K562 (cell line): ENCODE results near the gene TENM3. TPM values are rescaled to one million over a fixed set of nuclear protein-coding genes. Genes with fewer than 3 reads are reported as not detected.

Source experiments
- ATAC-seq: fragments of 200-7000 bp; cut with Tn5 transposase; 3 replicates; pipeline ENCODE4 v1.9.1; 2020; ENCODE audit warnings: moderate library complexity
- BruUV-seq: library from RNA; stranded (reverse); fragments of 400-500 nt; replicated peaks from 2 replicates; lab custom pipeline; 2021; lab: Mats Ljungman, UMichigan
- CTCF ChIA-PET: fragments of 300-600 bp; formaldehyde crosslinking; extraction: SDS; loops from one replicate; lab custom pipeline; 2021; ENCODE audit warnings: low intra/inter-chr PET ratio; lab: Yijun Ruan, JAX
- POLR2A ChIA-PET: fragments of 300-600, 350-650 bp; sonication (Branson Sonifier 250); formaldehyde crosslinking; extraction: SDS; loops from one replicate; lab custom pipeline; 2021; ENCODE audit warnings: antibody characterized with exemption, inconsistent platforms; lab: Yijun Ruan, JAX
- DNase-seq, 4 experiments: peaks; one replicate each; pipeline versions ENCODE4 v3.0.0 to v3.0.0-alpha.2; 2011 to 2018; ENCODE audit warnings: low spot score in 3 of 4, mixed read lengths in 3 of 4; ENCODE audit errors: extremely low read depth in 1 of 4
- FAIRE-seq: peaks from 2 replicates; lab custom pipeline; 2011; peaks lifted over from hg19 to GRCh38; lab: Jason Lieb, UNC
- H2AFZ ChIP-seq: 2 replicates; pipeline ENCODE4 v1.6.0; 2011; ENCODE audit warnings: low read depth, low read length, control low read depth, inconsistent platforms
- H3K27ac ChIP-seq: fragments of 200-600 bp; 3 replicates; pipeline ENCODE4 v1.8.0; 2011; ENCODE audit warnings: low read depth, mild to moderate bottlenecking, control low read depth, inconsistent platforms, low read length, moderate library complexity, mixed read lengths; ENCODE audit errors: extremely low read depth
- H3K27me3 ChIP-seq, 2 experiments: fragments of 300-600 bp in 1 of 2; 2 replicates in 1 of 2; 3 replicates in 1 of 2; pipeline versions ENCODE4 v1.6.0 to v1.8.0; 2011; ENCODE audit warnings: inconsistent platforms in 2 of 2, low read length in 2 of 2, mild to moderate bottlenecking in 1 of 2, mixed read lengths in 1 of 2, moderate library complexity in 1 of 2; ENCODE audit not compliant: control insufficient read depth in 2 of 2, insufficient read depth in 2 of 2
- H3K36me3 ChIP-seq: fragments of 300-600 bp; 3 replicates; pipeline ENCODE4 v1.8.0; 2011; ENCODE audit warnings: mild to moderate bottlenecking, low read length, inconsistent platforms; ENCODE audit not compliant: control insufficient read depth, insufficient read depth
- H3K4me1 ChIP-seq, 2 experiments: fragments of 200-600 bp in 1 of 2; replicated peaks in 1 of 2; 2 replicates in 1 of 2; 3 replicates in 1 of 2; pipeline versions ENCODE4 v1.5.1 to v1.8.0; 2011; ENCODE audit warnings: inconsistent platforms in 2 of 2, low read length in 2 of 2, mild to moderate bottlenecking in 1 of 2, mixed read lengths in 1 of 2, moderate library complexity in 1 of 2; ENCODE audit not compliant: control insufficient read depth in 2 of 2, insufficient read depth in 2 of 2
- H3K4me2 ChIP-seq: 2 replicates; pipeline ENCODE4 v1.6.1; 2011; ENCODE audit warnings: low read length, control low read depth, inconsistent platforms, mixed read lengths; ENCODE audit not compliant: insufficient read depth
- H3K4me3 ChIP-seq: fragments of 200-600 bp; sonication (generic), shearing (Covaris generic); 2 replicates; pipeline ENCODE4 v1.5.1; 2016; ENCODE audit warnings: control low read depth, inconsistent platforms
- H3K79me2 ChIP-seq: fragments of 200-600 bp; 3 replicates; pipeline ENCODE4 v1.8.0; 2011; ENCODE audit warnings: low read length, inconsistent platforms; ENCODE audit not compliant: control insufficient read depth, insufficient read depth
- H3K9ac ChIP-seq, 2 experiments: 2 replicates each; pipeline versions ENCODE4 v1.6.0 to v1.6.1; 2011; ENCODE audit warnings: low read depth in 2 of 2, low read length in 2 of 2, control low read depth in 1 of 2, inconsistent platforms in 1 of 2, mild to moderate bottlenecking in 1 of 2, mixed read lengths in 1 of 2; ENCODE audit not compliant: insufficient read depth in 1 of 2
- H3K9me1 ChIP-seq: one replicate; pipeline ENCODE4 v1.6.0; 2011; ENCODE audit warnings: inconsistent platforms, mild to moderate bottlenecking, low read length, moderate library complexity; ENCODE audit not compliant: control insufficient read depth, insufficient read depth
- H3K9me3 ChIP-seq: replicated peaks from 2 replicates; pipeline ENCODE4 v1.5.1; 2011; ENCODE audit warnings: low read depth, low read length, inconsistent platforms; ENCODE audit not compliant: control insufficient read depth, insufficient read depth
- H4K20me1 ChIP-seq: replicated peaks from 2 replicates; pipeline ENCODE4 v1.6.1; 2011; ENCODE audit warnings: low read length, inconsistent platforms, mixed read lengths; ENCODE audit not compliant: control insufficient read depth, insufficient read depth
- ERF ChIP-seq: fragments of 450-650 bp; formaldehyde crosslinking; IDR thresholded peaks from 2 replicates; pipeline ENCODE4 v1.4.0; 2020; ENCODE audit warnings: mild to moderate bottlenecking, mixed read lengths
- HMGN3 ChIP-seq: IDR thresholded peaks from 2 replicates; pipeline ENCODE4 v1.6.1; 2011; ENCODE audit warnings: borderline replicate concordance, low read depth, mild to moderate bottlenecking, mixed read lengths, low read length; ENCODE audit not compliant: insufficient read length; ENCODE audit errors: extremely low read depth
- KDM4B ChIP-seq, 2 experiments: fragments of 450-650 bp in 1 of 2; sonication (generic) in 1 of 2; IDR thresholded peaks; 2 replicates each; pipeline ENCODE4 v1.6.1; 2016 to 2017; ENCODE audit warnings: borderline replicate concordance in 2 of 2, antibody characterized with exemption in 1 of 2, low read depth in 1 of 2, mild to moderate bottlenecking in 1 of 2
- KLF6 ChIP-seq: fragments of 250-450 bp; sonication (Bioruptor Pico); IDR thresholded peaks from 2 replicates; pipeline ENCODE4 v1.4.0; 2020; ENCODE audit warnings: mild to moderate bottlenecking, moderate library complexity, borderline replicate concordance
- MCM7 ChIP-seq, 2 experiments: fragments of 450-650 bp; IDR thresholded peaks; 2 replicates each; pipeline ENCODE4 v1.6.1; 2016 to 2018
- MYNN ChIP-seq, 2 experiments: sonication (generic); formaldehyde crosslinking in 1 of 2; IDR thresholded peaks; 2 replicates each; pipeline versions ENCODE4 v1.5.0 to v1.6.1; 2016 to 2020; ENCODE audit warnings: antibody characterized with exemption in 1 of 2, missing genetic modification reagents in 1 of 2
- NCOA2 ChIP-seq, 2 experiments: fragments of 450-650 bp; IDR thresholded peaks; 2 replicates each; pipeline ENCODE4 v1.6.1; 2018; ENCODE audit warnings: mild to moderate bottlenecking in 2 of 2, moderate library complexity in 1 of 2; ENCODE audit not compliant: partially characterized antibody in 2 of 2
- NCOR1 ChIP-seq: fragments of 450-650 bp; IDR thresholded peaks from 2 replicates; pipeline ENCODE4 v1.6.1; 2016; ENCODE audit warnings: mild to moderate bottlenecking, moderate library complexity
- NR3C1 ChIP-seq: sonication (generic); formaldehyde crosslinking; IDR thresholded peaks from 2 replicates; pipeline ENCODE4 v1.8.1; 2022; ENCODE audit warnings: missing genetic modification reagents
- SIX5 ChIP-seq, 2 experiments: IDR thresholded peaks; 2 replicates each; pipeline ENCODE4 v1.6.1; 2011; ENCODE audit warnings: low read length in 2 of 2, borderline replicate concordance in 1 of 2, low read depth in 1 of 2, mild to moderate bottlenecking in 1 of 2, moderate library complexity in 1 of 2; ENCODE audit not compliant: insufficient read depth in 1 of 2
- SREBF2 ChIP-seq: sonication (generic); formaldehyde crosslinking; IDR thresholded peaks from 2 replicates; pipeline ENCODE4 v1.4.0; 2020; ENCODE audit warnings: mild to moderate bottlenecking, missing genetic modification reagents
- ZNF24 ChIP-seq: fragments of 450-650 bp; IDR thresholded peaks from 2 replicates; pipeline ENCODE4 v1.6.1; 2016
- ZNF408 ChIP-seq: fragments of 250-450 bp; sonication (Bioruptor Pico); IDR thresholded peaks from 2 replicates; pipeline ENCODE4 v1.4.0; 2020; ENCODE audit warnings: low read depth, mild to moderate bottlenecking, moderate library complexity
- ZZZ3 ChIP-seq: fragments of 450-650 bp; IDR thresholded peaks from 2 replicates; pipeline ENCODE4 v1.6.1; 2016; ENCODE audit warnings: antibody characterized with exemption, mild to moderate bottlenecking, moderate library complexity
- WGBS: fragments of 100-300 bp; shearing (Covaris generic); methylation state at CpG from one replicate; pipeline ENCODE4 v1.1.6; 2016; ENCODE audit warnings: low coverage, mixed read lengths; ENCODE audit not compliant: insufficient coverage; ENCODE audit errors: missing lambda C conversion rate; 5-methylcytosine and 5-hydroxymethylcytosine counted together
- in situ Hi-C: fragments of 300-500 bp; cut with MboI; formaldehyde crosslinking; loops from 4 replicates; pipeline ENCODE4 v1.15.0; 2018; ENCODE audit warnings: inconsistent platforms, mixed read lengths
- intact Hi-C: fragments of 100-400 bp; cut with micrococcal nuclease; formaldehyde crosslinking; loops from 2 replicates; pipeline ENCODE4 v1.14.2; 2022
- polyA plus RNA-seq, 8 experiments: library from polyadenylated mRNA; depleted of rRNA in 4 of 8; stranded (reverse) in 5 of 8; unstranded in 3 of 8; fragments of >200 nt; fragmentation: Nextera tagmentation in 2 of 8; fragmentation: Illumina TruSeq in 1 of 8; extraction: Ambion mirVana in 2 of 8; extraction: Trizol in 1 of 8; gene quantifications; 2 replicates each; pipeline versions ENCODE4 v1.2.1 to v1.2.3, GENCODE V29; 2011 to 2014; ENCODE audit warnings: inconsistent platforms in 1 of 8, missing spikeins in 1 of 8
- total RNA-seq, 7 experiments: library from RNA; depleted of rRNA in 6 of 7; stranded (reverse); fragments of >200 nt in 6 of 7; fragmentation: Illumina TruSeq in 2 of 7; extraction: Trizol in 2 of 7; gene quantifications; 2 replicates each; pipeline versions ENCODE4 v1.2.1 to v1.2.3, GENCODE V29; 2011 to 2021; ENCODE audit warnings: low replicate concordance in 1 of 7
- TF ChIP-seq, protein P1 (sequence below): sonication (generic); formaldehyde crosslinking; IDR thresholded peaks from 2 replicates; pipeline ENCODE4 v1.8.0; 2022; ENCODE audit warnings: mild to moderate bottlenecking, missing genetic modification reagents

Gene TENM3
- total and polyA plus RNA-seq, 9 of the 15 experiments (the other 6 are each of a cell fraction or from before 2014, with no cell fraction given) = 0.01 to 0.02 TPM; not detected in 7

DNA sequence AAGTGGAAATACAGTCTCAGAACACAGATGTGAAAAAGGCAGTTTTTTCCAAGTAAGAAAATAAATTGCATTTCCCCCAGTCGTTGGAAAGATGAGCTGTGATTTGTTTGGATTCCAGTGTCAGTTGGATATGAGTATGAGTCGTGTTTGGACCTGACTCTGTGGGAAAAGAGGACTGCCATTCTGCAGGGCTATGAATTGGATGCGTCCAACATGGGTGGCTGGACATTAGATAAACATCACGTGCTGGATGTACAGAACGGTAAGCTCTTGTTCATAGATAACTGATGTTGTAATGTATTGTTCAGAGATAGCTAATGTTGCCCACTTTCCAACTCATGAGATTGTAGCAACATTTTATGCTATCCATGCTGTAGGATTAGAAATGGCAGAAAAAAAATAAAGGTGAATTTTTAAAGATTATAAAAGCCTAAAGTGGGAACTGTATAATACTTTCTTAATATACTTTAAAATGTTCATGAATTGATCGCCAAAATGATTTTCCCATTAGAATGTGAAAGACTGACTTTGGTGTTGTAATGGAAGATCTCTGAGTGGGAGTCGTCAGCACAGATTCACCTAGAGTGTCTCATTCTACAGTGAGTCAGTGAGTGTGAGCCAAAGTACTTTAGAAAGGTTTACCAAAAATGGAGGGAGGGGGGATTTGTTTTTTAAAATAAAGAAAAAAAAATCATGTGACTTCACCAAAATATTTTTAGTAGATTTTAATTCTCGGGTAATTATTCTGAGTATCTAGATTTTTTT is 495.3 kb downstream of the TENM3 start:
- Histone ChIP-seq H3K27ac (no peak overlapping the region), H3K9me1 (no peaks in the 10 kb centered on the region), H3K9ac (no peak overlapping the region), H3K36me3 (no peaks in the 10 kb centered on the region), H4K20me1 (no peaks in the 10 kb centered on the region), H3K4me2 (no peak overlapping the region), H2AFZ (no peak overlapping the region), H3K9me3 (no peaks in the 10 kb centered on the region), H3K4me3 (no peak overlapping the region), H3K79me2 (no peaks in the 10 kb centered on the region), H3K4me1 (no peaks in the 10 kb centered on the region), H3K27me3 (no peaks in the 10 kb centered on the region)
- ATAC-seq (no peak), FAIRE-seq (no peak), DNase-seq (no peak)
- TF ChIP-seq KLF6 (CRISPR knock-in tag) = no peak
- TF ChIP-seq ZNF24 = no peak
- TF ChIP-seq ZZZ3 = no peak
- TF ChIP-seq MCM7 (IDR thresholded peaks at IDR 0.05) = no peak
- TF ChIP-seq NCOR1 = no peak
- no peak for TF ChIP-seq SIX5 (IDR thresholded peaks at IDR 0.05; ENCODE audit: borderline replicate concordance in 1 of 2, insufficient read depth in 1 of 2, low read depth in 1 of 2, low read length in 2 of 2)
- no peak for TF ChIP-seq ZNF408 (CRISPR knock-in tag)
- TF ChIP-seq NCOA2 (IDR thresholded peaks at IDR 0.05; ENCODE audit: partially characterized antibody in 2 of 2) = no peak
- TF ChIP-seq KDM4B (IDR thresholded peaks at IDR 0.05; ENCODE audit: borderline replicate concordance in 2 of 2, low read depth in 1 of 2) = no peak
- TF ChIP-seq SREBF2 = no peak
- TF ChIP-seq, protein P1, sequence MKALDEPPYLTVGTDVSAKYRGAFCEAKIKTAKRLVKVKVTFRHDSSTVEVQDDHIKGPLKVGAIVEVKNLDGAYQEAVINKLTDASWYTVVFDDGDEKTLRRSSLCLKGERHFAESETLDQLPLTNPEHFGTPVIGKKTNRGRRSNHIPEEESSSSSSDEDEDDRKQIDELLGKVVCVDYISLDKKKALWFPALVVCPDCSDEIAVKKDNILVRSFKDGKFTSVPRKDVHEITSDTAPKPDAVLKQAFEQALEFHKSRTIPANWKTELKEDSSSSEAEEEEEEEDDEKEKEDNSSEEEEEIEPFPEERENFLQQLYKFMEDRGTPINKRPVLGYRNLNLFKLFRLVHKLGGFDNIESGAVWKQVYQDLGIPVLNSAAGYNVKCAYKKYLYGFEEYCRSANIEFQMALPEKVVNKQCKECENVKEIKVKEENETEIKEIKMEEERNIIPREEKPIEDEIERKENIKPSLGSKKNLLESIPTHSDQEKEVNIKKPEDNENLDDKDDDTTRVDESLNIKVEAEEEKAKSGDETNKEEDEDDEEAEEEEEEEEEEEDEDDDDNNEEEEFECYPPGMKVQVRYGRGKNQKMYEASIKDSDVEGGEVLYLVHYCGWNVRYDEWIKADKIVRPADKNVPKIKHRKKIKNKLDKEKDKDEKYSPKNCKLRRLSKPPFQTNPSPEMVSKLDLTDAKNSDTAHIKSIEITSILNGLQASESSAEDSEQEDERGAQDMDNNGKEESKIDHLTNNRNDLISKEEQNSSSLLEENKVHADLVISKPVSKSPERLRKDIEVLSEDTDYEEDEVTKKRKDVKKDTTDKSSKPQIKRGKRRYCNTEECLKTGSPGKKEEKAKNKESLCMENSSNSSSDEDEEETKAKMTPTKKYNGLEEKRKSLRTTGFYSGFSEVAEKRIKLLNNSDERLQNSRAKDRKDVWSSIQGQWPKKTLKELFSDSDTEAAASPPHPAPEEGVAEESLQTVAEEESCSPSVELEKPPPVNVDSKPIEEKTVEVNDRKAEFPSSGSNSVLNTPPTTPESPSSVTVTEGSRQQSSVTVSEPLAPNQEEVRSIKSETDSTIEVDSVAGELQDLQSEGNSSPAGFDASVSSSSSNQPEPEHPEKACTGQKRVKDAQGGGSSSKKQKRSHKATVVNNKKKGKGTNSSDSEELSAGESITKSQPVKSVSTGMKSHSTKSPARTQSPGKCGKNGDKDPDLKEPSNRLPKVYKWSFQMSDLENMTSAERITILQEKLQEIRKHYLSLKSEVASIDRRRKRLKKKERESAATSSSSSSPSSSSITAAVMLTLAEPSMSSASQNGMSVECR = no peak
- TF ChIP-seq HMGN3 = no peak
- no peak for TF ChIP-seq ERF
- TF ChIP-seq MYNN (IDR thresholded peaks at IDR 0.05) = no peak
- TF ChIP-seq MYNN (CRISPR knock-in tag; IDR thresholded peaks at IDR 0.05) = no peak
- no peak for TF ChIP-seq NR3C1 (CRISPR knock-in tag)
- 2% methylated on average over 8 of the region's 8 CpGs for whole genome bisulfite sequencing
- intact Hi-C loops = no loop called here
- no TSS peak for BruUV-seq
- POLR2A ChIA-PET = no interaction called here
- CTCF ChIA-PET = no interaction called here
- in situ Hi-C loops = no loop called here
